K562 (cell line): ENCODE results near the gene PLD1. TPM values are rescaled to one million over a fixed set of nuclear protein-coding genes. Genes with fewer than 3 reads are reported as not detected.
A peak's percentile ranks its signal among the peaks of the same experiment; 100 is the strongest.

Source experiments
- ATAC-seq: fragments of 200-7000 bp; cut with Tn5 transposase; 3 replicates; pipeline ENCODE4 v1.9.1; 2020; ENCODE audit warnings: moderate library complexity
- BruUV-seq: library from RNA; stranded (reverse); fragments of 400-500 nt; replicated peaks from 2 replicates; lab custom pipeline; 2021; lab: Mats Ljungman, UMichigan
- CTCF ChIA-PET: fragments of 300-600 bp; formaldehyde crosslinking; extraction: SDS; loops from one replicate; lab custom pipeline; 2021; ENCODE audit warnings: low intra/inter-chr PET ratio; lab: Yijun Ruan, JAX
- POLR2A ChIA-PET: fragments of 300-600, 350-650 bp; sonication (Branson Sonifier 250); formaldehyde crosslinking; extraction: SDS; loops from one replicate; lab custom pipeline; 2021; ENCODE audit warnings: antibody characterized with exemption, inconsistent platforms; lab: Yijun Ruan, JAX
- DNase-seq, 4 experiments: peaks; one replicate each; pipeline versions ENCODE4 v3.0.0 to v3.0.0-alpha.2; 2011 to 2018; ENCODE audit warnings: low spot score in 3 of 4, mixed read lengths in 3 of 4; ENCODE audit errors: extremely low read depth in 1 of 4
- FAIRE-seq: peaks from 2 replicates; lab custom pipeline; 2011; peaks lifted over from hg19 to GRCh38; lab: Jason Lieb, UNC
- H2AFZ ChIP-seq: 2 replicates; pipeline ENCODE4 v1.6.0; 2011; ENCODE audit warnings: low read depth, low read length, control low read depth, inconsistent platforms
- H3K27ac ChIP-seq: fragments of 200-600 bp; 3 replicates; pipeline ENCODE4 v1.8.0; 2011; ENCODE audit warnings: low read depth, mild to moderate bottlenecking, control low read depth, inconsistent platforms, low read length, moderate library complexity, mixed read lengths; ENCODE audit errors: extremely low read depth
- H3K27me3 ChIP-seq, 2 experiments: fragments of 300-600 bp in 1 of 2; 2 replicates in 1 of 2; 3 replicates in 1 of 2; pipeline versions ENCODE4 v1.6.0 to v1.8.0; 2011; ENCODE audit warnings: inconsistent platforms in 2 of 2, low read length in 2 of 2, mild to moderate bottlenecking in 1 of 2, mixed read lengths in 1 of 2, moderate library complexity in 1 of 2; ENCODE audit not compliant: control insufficient read depth in 2 of 2, insufficient read depth in 2 of 2
- H3K36me3 ChIP-seq: fragments of 300-600 bp; 3 replicates; pipeline ENCODE4 v1.8.0; 2011; ENCODE audit warnings: mild to moderate bottlenecking, low read length, inconsistent platforms; ENCODE audit not compliant: control insufficient read depth, insufficient read depth
- H3K4me1 ChIP-seq, 2 experiments: fragments of 200-600 bp in 1 of 2; replicated peaks in 1 of 2; 2 replicates in 1 of 2; 3 replicates in 1 of 2; pipeline versions ENCODE4 v1.5.1 to v1.8.0; 2011; ENCODE audit warnings: inconsistent platforms in 2 of 2, low read length in 2 of 2, mild to moderate bottlenecking in 1 of 2, mixed read lengths in 1 of 2, moderate library complexity in 1 of 2; ENCODE audit not compliant: control insufficient read depth in 2 of 2, insufficient read depth in 2 of 2
- H3K4me2 ChIP-seq: 2 replicates; pipeline ENCODE4 v1.6.1; 2011; ENCODE audit warnings: low read length, control low read depth, inconsistent platforms, mixed read lengths; ENCODE audit not compliant: insufficient read depth
- H3K4me3 ChIP-seq: fragments of 200-600 bp; sonication (generic), shearing (Covaris generic); 2 replicates; pipeline ENCODE4 v1.5.1; 2016; ENCODE audit warnings: control low read depth, inconsistent platforms
- H3K79me2 ChIP-seq: fragments of 200-600 bp; 3 replicates; pipeline ENCODE4 v1.8.0; 2011; ENCODE audit warnings: low read length, inconsistent platforms; ENCODE audit not compliant: control insufficient read depth, insufficient read depth
- H3K9ac ChIP-seq, 2 experiments: 2 replicates each; pipeline versions ENCODE4 v1.6.0 to v1.6.1; 2011; ENCODE audit warnings: low read depth in 2 of 2, low read length in 2 of 2, control low read depth in 1 of 2, inconsistent platforms in 1 of 2, mild to moderate bottlenecking in 1 of 2, mixed read lengths in 1 of 2; ENCODE audit not compliant: insufficient read depth in 1 of 2
- H3K9me1 ChIP-seq: one replicate; pipeline ENCODE4 v1.6.0; 2011; ENCODE audit warnings: inconsistent platforms, mild to moderate bottlenecking, low read length, moderate library complexity; ENCODE audit not compliant: control insufficient read depth, insufficient read depth
- H3K9me3 ChIP-seq: replicated peaks from 2 replicates; pipeline ENCODE4 v1.5.1; 2011; ENCODE audit warnings: low read depth, low read length, inconsistent platforms; ENCODE audit not compliant: control insufficient read depth, insufficient read depth
- H4K20me1 ChIP-seq: replicated peaks from 2 replicates; pipeline ENCODE4 v1.6.1; 2011; ENCODE audit warnings: low read length, inconsistent platforms, mixed read lengths; ENCODE audit not compliant: control insufficient read depth, insufficient read depth
- POLR2AphosphoS2 ChIP-seq: IDR thresholded peaks from 2 replicates; pipeline ENCODE4 v1.6.1; 2012; ENCODE audit warnings: low read length, improper control_type of control experiment
- RAD21 ChIP-seq, 2 experiments: fragments of 250-450 bp in 1 of 2; fragments of 450-650 bp in 1 of 2; sonication (Bioruptor Pico) in 1 of 2; formaldehyde crosslinking in 1 of 2; IDR thresholded peaks in 1 of 2; conservative IDR thresholded peaks in 1 of 2; 2 replicates each; pipeline versions ENCODE4 v1.4.0 to v1.8.0; 2020 to 2022; ENCODE audit warnings: mild to moderate bottlenecking in 2 of 2, moderate library complexity in 1 of 2
- SMAD4 ChIP-seq: fragments of 250-450 bp; sonication (Bioruptor Pico); conservative IDR thresholded peaks from 2 replicates; pipeline ENCODE4 v1.8.0; 2021; ENCODE audit warnings: inconsistent platforms, mild to moderate bottlenecking, moderate library complexity
- SMC3 ChIP-seq: conservative IDR thresholded peaks from 2 replicates; pipeline ENCODE4 v1.6.1; 2011; ENCODE audit warnings: low read depth, low read length, improper control_type of control experiment; ENCODE audit not compliant: insufficient read depth
- ZKSCAN8 ChIP-seq: fragments of 200-800 bp; sonication (Bioruptor generic); IDR thresholded peaks from 2 replicates; pipeline ENCODE4 v1.6.1; 2016; ENCODE audit warnings: missing genetic modification characterization, missing compliant biosample characterization
- ZNF764 ChIP-seq: fragments of 250-450 bp; sonication (Bioruptor Pico); IDR thresholded peaks from 2 replicates; pipeline ENCODE4 v1.4.0; 2020; ENCODE audit warnings: low read depth, mild to moderate bottlenecking, moderate library complexity
- WGBS: fragments of 100-300 bp; shearing (Covaris generic); methylation state at CpG from one replicate; pipeline ENCODE4 v1.1.6; 2016; ENCODE audit warnings: low coverage, mixed read lengths; ENCODE audit not compliant: insufficient coverage; ENCODE audit errors: missing lambda C conversion rate; 5-methylcytosine and 5-hydroxymethylcytosine counted together
- in situ Hi-C: fragments of 300-500 bp; cut with MboI; formaldehyde crosslinking; loops from 4 replicates; pipeline ENCODE4 v1.15.0; 2018; ENCODE audit warnings: inconsistent platforms, mixed read lengths
- intact Hi-C: fragments of 100-400 bp; cut with micrococcal nuclease; formaldehyde crosslinking; loops from 2 replicates; pipeline ENCODE4 v1.14.2; 2022
- polyA plus RNA-seq, 8 experiments: library from polyadenylated mRNA; depleted of rRNA in 4 of 8; stranded (reverse) in 5 of 8; unstranded in 3 of 8; fragments of >200 nt; fragmentation: Nextera tagmentation in 2 of 8; fragmentation: Illumina TruSeq in 1 of 8; extraction: Ambion mirVana in 2 of 8; extraction: Trizol in 1 of 8; gene quantifications; 2 replicates each; pipeline versions ENCODE4 v1.2.1 to v1.2.3, GENCODE V29; 2011 to 2014; ENCODE audit warnings: inconsistent platforms in 1 of 8, missing spikeins in 1 of 8
- total RNA-seq, 7 experiments: library from RNA; depleted of rRNA in 6 of 7; stranded (reverse); fragments of >200 nt in 6 of 7; fragmentation: Illumina TruSeq in 2 of 7; extraction: Trizol in 2 of 7; gene quantifications; 2 replicates each; pipeline versions ENCODE4 v1.2.1 to v1.2.3, GENCODE V29; 2011 to 2021; ENCODE audit warnings: low replicate concordance in 1 of 7
- TF ChIP-seq, protein P1 (sequence below), 3 experiments: IDR thresholded peaks in 2 of 3; conservative IDR thresholded peaks in 1 of 3; 2 replicates each; pipeline ENCODE4 v1.5.1; 2011 to 2012; ENCODE audit warnings: low read length in 3 of 3, mild to moderate bottlenecking in 3 of 3, control low read depth in 2 of 3, improper control_type of control experiment in 1 of 3, inconsistent platforms in 1 of 3, low read depth in 1 of 3, mixed read lengths in 1 of 3, moderate library complexity in 1 of 3; ENCODE audit not compliant: insufficient read depth in 2 of 3
- TF ChIP-seq, protein P2 (sequence below), 2 experiments: IDR thresholded peaks; 2 replicates each; pipeline ENCODE4 v1.6.1; 2012; ENCODE audit warnings: improper control_type of control experiment in 2 of 2, low read depth in 2 of 2, low read length in 2 of 2, borderline replicate concordance in 1 of 2

PLD1 gene
- total and polyA plus RNA-seq, 9 of the 15 experiments (the other 6 are each of a cell fraction or from before 2014, with no cell fraction given): 8.4 to 26.1 (median 18.6) TPM

DNA sequence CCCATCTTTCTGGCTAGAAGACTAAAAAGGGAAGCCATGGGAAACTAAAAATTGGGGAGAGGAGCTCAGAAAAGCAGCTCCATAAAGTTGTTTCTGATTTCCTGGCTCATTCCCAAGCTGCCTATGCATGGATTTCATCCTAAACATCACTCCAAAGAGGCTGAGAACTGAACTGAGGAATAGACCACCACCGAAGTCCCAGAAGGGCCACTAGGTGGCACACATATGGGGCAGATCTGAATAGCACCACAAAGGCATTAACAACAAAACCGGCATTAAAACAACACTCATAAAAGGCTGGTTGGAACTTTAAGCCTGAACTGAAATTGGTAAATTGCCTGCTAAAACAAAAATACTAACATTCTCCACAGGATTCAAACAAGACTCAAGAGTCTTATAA lies 106.3 kb downstream of the PLD1 start:
- ATAC-seq (peak; percentile 75), DNase-seq (peak; percentile 15 to 37 (median 22)), FAIRE-seq (peak; percentile 59)
- no peaks in the 10 kb centered on the region for H3K36me3 ChIP-seq
- BruUV-seq: no TSS peak
- no peaks in the 10 kb centered on the region for H3K9me1 ChIP-seq
- POLR2A ChIA-PET: no interaction called here
- H2AFZ ChIP-seq: no peak overlapping the region
- no peaks in the 10 kb centered on the region for H3K79me2 ChIP-seq
- in situ Hi-C loops (no loop called here), intact Hi-C loops (loop anchor here (5.0 kb wide), 1 partner anchor 68 kb away; no protein-coding TSS in a partner anchor)
- H3K4me3 ChIP-seq: no peak overlapping the region
- no peaks in the 10 kb centered on the region for H3K4me1 ChIP-seq
- no peak overlapping the region for H3K4me2 ChIP-seq
- H3K9me3 ChIP-seq: 0 out of 2 replicates have a peak, but pooled peaks cover 2% of the 10 kb centered on the region
- no peak overlapping the region for H3K27ac ChIP-seq
- 61% methylated on average over 2 of the region's 2 CpGs for WGBS
- CTCF ChIA-PET: interaction anchor here (0.6 to 0.7 kb wide), 3 partner anchors 68 to 1429 kb away, joined by 3 read pairs; no protein-coding TSS in a partner anchor
- H3K9ac ChIP-seq: no peak overlapping the region
- TF ChIP-seq, protein P1, sequence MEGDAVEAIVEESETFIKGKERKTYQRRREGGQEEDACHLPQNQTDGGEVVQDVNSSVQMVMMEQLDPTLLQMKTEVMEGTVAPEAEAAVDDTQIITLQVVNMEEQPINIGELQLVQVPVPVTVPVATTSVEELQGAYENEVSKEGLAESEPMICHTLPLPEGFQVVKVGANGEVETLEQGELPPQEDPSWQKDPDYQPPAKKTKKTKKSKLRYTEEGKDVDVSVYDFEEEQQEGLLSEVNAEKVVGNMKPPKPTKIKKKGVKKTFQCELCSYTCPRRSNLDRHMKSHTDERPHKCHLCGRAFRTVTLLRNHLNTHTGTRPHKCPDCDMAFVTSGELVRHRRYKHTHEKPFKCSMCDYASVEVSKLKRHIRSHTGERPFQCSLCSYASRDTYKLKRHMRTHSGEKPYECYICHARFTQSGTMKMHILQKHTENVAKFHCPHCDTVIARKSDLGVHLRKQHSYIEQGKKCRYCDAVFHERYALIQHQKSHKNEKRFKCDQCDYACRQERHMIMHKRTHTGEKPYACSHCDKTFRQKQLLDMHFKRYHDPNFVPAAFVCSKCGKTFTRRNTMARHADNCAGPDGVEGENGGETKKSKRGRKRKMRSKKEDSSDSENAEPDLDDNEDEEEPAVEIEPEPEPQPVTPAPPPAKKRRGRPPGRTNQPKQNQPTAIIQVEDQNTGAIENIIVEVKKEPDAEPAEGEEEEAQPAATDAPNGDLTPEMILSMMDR (IDR thresholded peaks at IDR 0.05 in 2 of 3, conservative IDR thresholded peaks at IDR 0.05 in 1 of 3; ENCODE audit: insufficient read depth in 2 of 3, low read depth in 1 of 3, low read length in 3 of 3): peak; percentile 27 to 45 (median 38); a peak in 5 of 6 replicates
- TF ChIP-seq, protein P2, sequence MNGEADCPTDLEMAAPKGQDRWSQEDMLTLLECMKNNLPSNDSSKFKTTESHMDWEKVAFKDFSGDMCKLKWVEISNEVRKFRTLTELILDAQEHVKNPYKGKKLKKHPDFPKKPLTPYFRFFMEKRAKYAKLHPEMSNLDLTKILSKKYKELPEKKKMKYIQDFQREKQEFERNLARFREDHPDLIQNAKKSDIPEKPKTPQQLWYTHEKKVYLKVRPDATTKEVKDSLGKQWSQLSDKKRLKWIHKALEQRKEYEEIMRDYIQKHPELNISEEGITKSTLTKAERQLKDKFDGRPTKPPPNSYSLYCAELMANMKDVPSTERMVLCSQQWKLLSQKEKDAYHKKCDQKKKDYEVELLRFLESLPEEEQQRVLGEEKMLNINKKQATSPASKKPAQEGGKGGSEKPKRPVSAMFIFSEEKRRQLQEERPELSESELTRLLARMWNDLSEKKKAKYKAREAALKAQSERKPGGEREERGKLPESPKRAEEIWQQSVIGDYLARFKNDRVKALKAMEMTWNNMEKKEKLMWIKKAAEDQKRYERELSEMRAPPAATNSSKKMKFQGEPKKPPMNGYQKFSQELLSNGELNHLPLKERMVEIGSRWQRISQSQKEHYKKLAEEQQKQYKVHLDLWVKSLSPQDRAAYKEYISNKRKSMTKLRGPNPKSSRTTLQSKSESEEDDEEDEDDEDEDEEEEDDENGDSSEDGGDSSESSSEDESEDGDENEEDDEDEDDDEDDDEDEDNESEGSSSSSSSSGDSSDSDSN (IDR thresholded peaks at IDR 0.05; ENCODE audit: borderline replicate concordance in 1 of 2, low read depth in 2 of 2, low read length in 2 of 2): no peak
- no peak for TF ChIP-seq ZKSCAN8 (CRISPR knock-in tag)
- TF ChIP-seq SMAD4: no peak
- TF ChIP-seq POLR2AphosphoS2: no peak
- 0 out of 2 replicates have a peak, but pooled peaks have one; percentile 28 for TF ChIP-seq SMC3
- no peak for TF ChIP-seq ZNF764 (CRISPR knock-in tag)
- peak in 1 of 2 experiments; percentile 45; a peak in 1 of 4 replicates for TF ChIP-seq RAD21 (CRISPR knock-in tag; conservative IDR thresholded peaks at IDR 0.05 in 1 of 2, IDR thresholded peaks at IDR 0.05 in 1 of 2)
- TF ChIP-seq, all 486 proteins: peak for 3
- Histone ChIP-seq H4K20me1 (no peaks in the 10 kb centered on the region), H3K27me3 (no peaks in the 10 kb centered on the region)
